Sciatic nerve (tissue), 2 donors: Measurements from ENCODE around the gene RASAL2. TPM values are rescaled to one million over a fixed set of nuclear protein-coding genes. Genes with fewer than 3 reads are reported as not detected.
A peak's percentile ranks its signal among the peaks of the same experiment; 100 is the strongest.

ENCODE experiments used
- ATAC-seq: fragments of 200-7000 bp; cut with Tn5 transposase; one replicate; pipeline ENCODE4 v1.9.1; 2020; ENCODE audit warnings: mild to moderate bottlenecking, moderate library complexity
- DNase-seq: peaks from one replicate; pipeline ENCODE4 v3.0.0-alpha.2; 2020; ENCODE audit warnings: low spot score
- intact Hi-C: fragments of 100-400 bp; cut with DNase I; formaldehyde crosslinking; loops from one replicate; pipeline ENCODE4 v1.14.2; 2022
- total RNA-seq: library from RNA; stranded (reverse); fragmentation: NEBNext Ultra II Directional; extraction: Animal tissue kit (Norgen Biotek cat#: 25700); gene quantifications from one replicate; pipeline ENCODE4 v1.2.1, GENCODE V29; 2021
- donor health status: DM: no; HTN: no; CAD: no.
- donor health status: DM: no; HTN: no; CAD: no.

The RASAL2 gene
- total RNA-seq, 1 donor from 2014 or later: 42.6 TPM

- no peak for ATAC-seq
- intact Hi-C loops: no loop called here
- DNase-seq: no peak
These were observed 349.0 kb downstream of the RASAL2 start for GRCh38 chr1:178442925-178443324.

- intact Hi-C loops: no loop called here
- DNase-seq (no peak), ATAC-seq (no peak)
These were observed 357.0 kb downstream of the RASAL2 start for GRCh38 chr1:178450871-178451270.

- DNase-seq: no peak
- ATAC-seq: no peak
- intact Hi-C loops: no loop called here
These were observed 357.6 kb downstream of the RASAL2 start for GRCh38 chr1:178451529-178451928.

- DNase-seq (no peak), ATAC-seq (no peak)
- intact Hi-C loops: no loop called here
These were observed 358.1 kb downstream of the RASAL2 start for GRCh38 chr1:178452013-178452412.

- DNase-seq (no peak), ATAC-seq (no peak)
- intact Hi-C loops: no loop called here
These were observed 362.6 kb downstream of the RASAL2 start for GRCh38 chr1:178456472-178456871.

DNA sequence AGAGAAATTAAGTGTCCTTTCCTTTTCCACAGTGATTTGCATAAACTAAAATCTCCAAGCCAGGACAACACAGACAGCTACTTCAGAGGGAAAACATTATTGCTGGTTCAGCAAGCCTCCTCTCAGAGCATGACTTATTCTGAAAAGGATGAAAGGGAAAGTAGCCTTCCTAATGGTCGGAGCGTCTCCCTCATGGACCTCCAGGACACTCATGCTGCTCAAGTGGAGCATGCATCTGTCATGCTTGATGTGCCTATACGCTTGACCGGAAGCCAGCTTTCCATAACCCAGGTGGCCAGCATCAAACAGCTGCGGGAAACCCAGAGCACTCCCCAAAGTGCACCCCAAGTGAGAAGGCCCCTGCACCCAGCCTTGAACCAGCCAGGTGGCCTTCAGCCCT, 363.7 kb downstream of the RASAL2 start:
- ATAC-seq (no peak), DNase-seq (no peak)
- intact Hi-C loops: no loop called here

- intact Hi-C loops: no loop called here
- ATAC-seq: no peak
- DNase-seq: no peak
These were observed 364.3 kb downstream of the RASAL2 start for GRCh38 chr1:178458203-178458602.

- DNase-seq (no peak), ATAC-seq (no peak)
- intact Hi-C loops: no loop called here
These were observed 367.2 kb downstream of the RASAL2 start for GRCh38 chr1:178461104-178461503.

- ATAC-seq: no peak
- intact Hi-C loops: no loop called here
These were observed 367.8 kb downstream of the RASAL2 start for GRCh38 chr1:178461701-178462100.

GRCh38 chr1:178464141-178464540, 370.2 kb downstream of the RASAL2 start:
- DNase-seq (no peak), ATAC-seq (no peak)
- intact Hi-C loops: no loop called here

More at GRCh38 chr1:178461701-178462100, 367.8 kb downstream of the RASAL2 start:
- DNase-seq: no peak

DNA sequence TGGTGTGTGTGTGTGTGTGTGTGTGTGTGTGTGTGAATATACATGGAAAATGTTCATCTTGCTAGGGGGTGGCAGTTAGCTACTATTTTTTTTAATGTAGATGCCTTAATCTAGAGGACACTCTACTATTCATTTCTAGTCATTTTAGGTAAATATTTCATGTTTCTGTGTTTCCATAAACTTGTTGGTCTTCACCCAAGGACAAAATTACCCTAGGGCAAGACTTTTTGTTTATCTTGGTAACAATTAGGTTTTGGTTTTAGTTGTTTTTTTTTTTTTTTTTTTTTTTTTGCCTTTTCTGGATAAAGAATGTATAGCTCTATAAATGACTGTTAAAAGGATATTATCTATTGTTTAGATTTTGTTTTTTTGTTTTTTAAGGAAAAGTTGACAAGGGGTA, 370.7 kb downstream of the RASAL2 start:
- no peak for ATAC-seq
- intact Hi-C loops: no loop called here
- no peak for DNase-seq

DNA sequence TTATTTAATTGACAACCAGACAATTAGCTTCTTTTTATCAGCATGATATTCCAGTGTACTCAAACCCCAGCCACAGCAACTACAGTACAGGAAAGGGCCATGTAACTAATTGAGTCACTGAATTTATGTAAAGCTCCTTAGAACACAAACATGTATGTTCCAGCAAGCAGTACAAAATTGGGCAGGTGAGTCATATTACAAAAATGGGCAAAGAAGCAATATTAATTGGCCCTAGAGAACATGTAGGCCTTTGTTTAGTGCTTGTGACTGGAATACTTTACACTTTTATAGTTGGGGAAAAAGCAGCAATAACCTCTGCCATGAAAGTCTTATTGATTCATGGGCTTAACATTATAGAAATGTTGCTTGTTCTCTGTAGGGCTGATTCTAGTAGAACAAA, 371.1 kb downstream of the RASAL2 start:
- intact Hi-C loops: no loop called here
- ATAC-seq (no peak), DNase-seq (no peak)

DNA sequence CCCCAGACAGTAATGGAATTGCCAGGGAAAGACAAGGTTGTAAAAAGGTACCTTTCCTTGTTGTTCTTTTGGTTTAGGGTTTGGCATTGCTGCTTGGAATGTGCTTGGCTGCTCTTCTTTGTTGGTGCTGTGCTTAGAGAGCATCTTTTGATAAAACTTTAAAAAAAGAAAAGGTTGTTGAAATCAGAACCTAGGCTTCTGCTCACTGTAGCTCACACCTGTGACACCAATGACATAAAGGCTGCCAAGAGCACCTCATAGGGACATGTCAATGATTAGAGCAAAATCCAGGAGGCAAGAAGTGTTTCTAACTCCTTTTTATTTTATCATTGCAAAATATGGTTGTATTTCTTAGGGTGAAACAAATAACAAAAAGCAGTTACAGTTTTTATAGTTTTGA, 373.9 kb downstream of the RASAL2 start:
- ATAC-seq: no peak
- intact Hi-C loops: no loop called here
- no peak for DNase-seq

- intact Hi-C loops: no loop called here
- ATAC-seq (no peak), DNase-seq (no peak)
These were observed 376.6 kb downstream of the RASAL2 start for GRCh38 chr1:178470411-178470960.

GRCh38 chr1:178472531-178472930, 378.6 kb downstream of the RASAL2 start:
- ATAC-seq (no peak), DNase-seq (no peak)
- intact Hi-C loops: no loop called here

DNA sequence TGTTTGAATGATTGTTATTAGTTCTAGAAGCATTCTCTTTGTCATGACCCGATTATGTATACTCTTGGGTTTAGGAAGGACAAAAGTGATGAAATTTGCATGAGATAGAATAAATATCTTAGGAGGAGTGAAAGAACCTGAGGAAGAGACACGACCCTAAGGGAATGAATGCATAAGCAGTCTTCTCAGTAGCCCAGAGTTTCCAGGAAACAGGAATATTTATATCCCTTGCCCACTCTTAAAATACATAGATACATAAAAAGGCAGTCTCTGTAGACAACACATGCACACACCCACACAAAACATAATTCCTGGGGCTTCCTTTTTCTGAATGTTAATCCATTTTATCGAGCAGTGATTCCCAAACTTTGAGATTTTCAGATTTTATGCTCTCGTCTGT, 383.5 kb downstream of the RASAL2 start:
- intact Hi-C loops: no loop called here
- DNase-seq: no peak
- ATAC-seq: no peak

- DNase-seq (no peak), ATAC-seq (no peak)
- intact Hi-C loops: no loop called here
These were observed 383.9 kb downstream of the RASAL2 start for GRCh38 chr1:178477841-178478240.

DNA sequence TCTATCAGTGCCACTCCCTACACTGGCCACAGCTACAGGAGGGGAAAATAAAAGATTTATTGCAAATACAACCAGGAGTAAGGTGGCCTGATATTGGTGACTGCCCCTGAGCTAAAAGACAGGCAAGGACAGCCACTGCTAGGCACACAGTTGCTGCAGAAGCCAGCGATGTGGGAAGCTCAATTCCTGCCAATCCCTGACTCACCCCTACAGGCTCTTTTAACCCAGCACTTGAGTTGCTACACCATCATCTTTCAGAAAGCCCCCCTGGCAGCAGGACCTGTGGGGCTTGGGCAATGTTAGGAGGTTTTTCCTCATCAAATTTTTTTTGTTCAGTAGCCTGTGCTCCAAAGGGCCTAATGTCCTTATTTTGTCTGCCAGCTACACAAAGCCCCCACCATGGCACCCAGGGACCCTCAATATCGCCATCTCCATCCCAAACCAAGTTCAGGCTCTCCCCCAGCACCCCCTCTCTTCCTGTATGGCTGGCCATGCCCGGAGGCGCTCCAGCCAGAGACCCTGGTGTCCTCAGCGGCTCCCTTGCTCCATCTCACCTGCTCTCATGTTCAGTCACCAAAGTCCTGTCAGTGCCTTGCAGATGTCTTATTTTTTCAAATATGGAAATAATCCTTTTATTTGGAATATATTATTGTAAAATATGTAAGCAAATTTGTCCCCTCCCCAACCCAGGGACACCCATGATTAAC, 389.5 kb downstream of the RASAL2 start:
- ATAC-seq (no peak), DNase-seq (no peak)
- intact Hi-C loops: loop anchor here (2.0 kb wide), 1 partner anchor 27 kb away; no protein-coding TSS in a partner anchor

DNA sequence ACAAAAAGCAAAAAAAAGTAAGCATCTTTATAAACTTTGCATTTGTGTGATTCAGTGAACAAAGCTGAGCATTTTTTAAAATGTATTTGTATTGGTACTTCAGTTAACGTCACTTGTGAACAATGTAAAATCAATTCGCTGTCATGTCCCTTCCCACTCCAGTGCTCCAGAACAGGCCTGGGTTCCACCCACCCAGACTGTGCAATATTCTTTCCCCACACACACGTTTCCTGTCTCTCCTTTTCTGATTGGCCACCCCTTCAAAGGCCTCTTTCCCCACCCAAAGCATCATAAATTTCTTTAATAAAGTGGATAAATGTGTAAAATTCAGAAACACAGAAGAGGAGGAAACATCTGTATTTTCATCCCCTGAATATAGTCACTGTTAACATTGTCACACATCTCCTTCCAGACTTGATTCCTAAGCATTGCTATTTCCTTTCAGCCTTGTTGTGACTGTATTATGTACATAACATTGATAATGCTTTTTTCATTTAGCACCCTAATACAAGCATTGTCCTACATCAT, 390.9 kb downstream of the RASAL2 start:
- DNase-seq (no peak), ATAC-seq (no peak)
- intact Hi-C loops: no loop called here

DNA sequence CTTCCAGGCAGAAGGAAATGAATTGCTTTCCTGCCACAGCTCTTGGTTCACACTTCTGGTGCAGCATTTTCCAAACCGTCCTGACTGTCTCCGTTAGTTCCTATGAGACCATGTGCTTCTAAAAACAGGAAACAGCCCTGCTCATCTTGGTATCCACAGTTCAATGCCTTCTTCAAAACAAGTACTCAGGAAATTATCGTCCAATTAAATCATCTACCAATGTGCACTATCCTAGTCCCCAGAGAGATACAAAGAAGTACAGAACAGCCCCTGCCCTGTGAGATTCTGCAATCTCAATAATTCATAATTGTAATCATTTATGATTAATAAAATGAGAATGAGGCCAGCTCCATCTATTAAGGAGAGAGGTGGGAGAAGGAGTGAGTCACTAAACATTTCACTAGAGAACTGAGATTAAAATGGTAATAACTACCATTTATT, 391.7 kb downstream of the RASAL2 start:
- peak; percentile 44 for ATAC-seq
- intact Hi-C loops: no loop called here

More for the DNA sequence above, 391.7 kb downstream of the RASAL2 start:
- DNase-seq: no peak
